HG03045 (cell line): ENCODE results near the gene PLCB1.
"Not testable (repeated sequence)": the region's sequence is repeated elsewhere in the genome, so short reads cannot be mapped to it uniquely, and the experiment has no call there.

Source experiments
- ATAC-seq: cut with Tn5 transposase; IDR thresholded peaks from one replicate; pipeline ENCODE4 v1.9.1; 2021; ENCODE audit warnings: mild to moderate bottlenecking, moderate library complexity; ENCODE audit not compliant: unreplicated experiment

Gene PLCB1

DNA sequence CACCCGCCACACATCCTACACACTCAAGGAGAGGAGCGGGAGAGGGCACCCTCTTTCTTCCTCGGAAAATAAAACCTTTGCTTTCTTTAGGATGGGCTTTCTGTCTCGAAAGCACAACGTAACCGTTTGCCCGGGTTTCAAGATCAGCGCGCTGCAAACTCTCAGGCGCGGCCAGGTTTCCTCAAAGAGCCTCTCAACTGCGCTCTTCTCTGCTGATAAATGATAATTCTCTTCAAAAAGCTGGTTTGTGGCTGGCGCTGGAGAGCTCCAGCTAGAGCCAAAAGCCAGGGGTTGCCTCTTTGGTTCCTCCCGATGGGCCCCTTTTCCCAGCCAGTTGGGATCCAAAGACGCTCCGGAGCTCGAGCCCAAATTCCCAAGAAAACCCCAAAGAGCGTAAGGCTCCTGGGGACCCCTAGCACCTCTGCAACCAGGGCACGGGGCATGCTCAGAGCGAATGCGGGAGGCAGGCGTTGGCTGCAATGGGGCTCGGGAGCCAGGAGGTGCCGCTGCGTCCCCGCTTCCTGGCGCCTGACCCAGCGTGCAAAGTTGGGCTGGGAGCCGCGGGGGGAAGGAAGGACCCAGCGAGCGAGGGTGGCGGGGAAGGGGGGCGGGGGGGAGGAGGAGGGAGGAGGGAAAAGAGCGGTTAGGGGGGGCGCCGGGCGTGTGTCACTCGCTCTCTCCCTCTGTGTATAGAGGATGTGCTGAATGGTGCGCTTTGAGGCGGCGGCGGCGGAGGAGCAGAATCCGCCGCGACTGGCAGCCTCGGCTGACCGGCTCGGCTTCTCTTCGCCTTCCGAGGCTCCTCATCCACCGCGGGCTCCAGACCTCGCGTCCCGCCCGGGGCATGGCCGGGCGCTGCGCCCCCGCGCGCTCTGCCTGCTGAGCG, at the start of gene PLCB1:
TSS of gene PLCB1 (plus strand) at position 669 of the 886 bp plus-strand sequence. CDS start 386 bp downstream, outside the sequence.
- peak; percentile 87 for ATAC-seq

DNA sequence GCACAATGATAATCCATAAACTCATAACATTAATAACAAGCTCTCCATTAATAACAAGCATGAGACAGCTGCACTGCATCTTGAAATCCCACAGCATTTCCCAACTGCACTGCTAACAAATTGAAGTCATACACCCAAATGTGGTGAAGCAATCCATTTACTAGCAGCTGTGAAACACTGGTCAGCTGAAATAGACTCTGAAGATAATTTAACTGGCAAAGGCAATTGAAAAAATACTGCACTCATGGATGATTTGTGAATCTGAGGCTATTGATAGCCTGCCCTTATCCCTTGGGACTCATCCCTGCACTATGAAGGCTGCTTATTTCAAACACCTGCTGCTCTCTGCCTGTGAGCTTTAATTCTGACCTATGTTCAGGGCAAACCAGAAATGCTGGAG, 49.1 kb upstream of the PLCB1 start:
- ATAC-seq, result no peak

DNA sequence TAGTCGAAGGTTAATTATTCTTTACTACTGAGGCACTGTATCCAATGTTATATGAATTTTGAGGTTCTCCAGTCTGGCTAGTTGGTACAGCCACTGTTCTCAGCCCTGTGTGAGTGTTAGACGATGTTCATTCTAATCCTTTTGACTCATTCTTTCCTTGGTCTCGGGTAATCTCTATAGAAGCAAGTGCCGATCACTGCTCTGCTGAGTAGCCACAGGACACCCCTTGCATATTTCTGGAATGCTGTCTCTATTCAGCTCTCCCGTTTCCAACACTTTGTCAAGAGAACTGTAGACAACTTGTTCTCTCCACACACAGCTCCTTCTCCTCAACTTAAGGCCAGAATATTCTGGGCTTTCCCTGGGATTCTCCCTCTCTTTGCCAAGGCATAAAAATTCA, 42.4 kb upstream of the PLCB1 start:
- no peak for ATAC-seq

DNA sequence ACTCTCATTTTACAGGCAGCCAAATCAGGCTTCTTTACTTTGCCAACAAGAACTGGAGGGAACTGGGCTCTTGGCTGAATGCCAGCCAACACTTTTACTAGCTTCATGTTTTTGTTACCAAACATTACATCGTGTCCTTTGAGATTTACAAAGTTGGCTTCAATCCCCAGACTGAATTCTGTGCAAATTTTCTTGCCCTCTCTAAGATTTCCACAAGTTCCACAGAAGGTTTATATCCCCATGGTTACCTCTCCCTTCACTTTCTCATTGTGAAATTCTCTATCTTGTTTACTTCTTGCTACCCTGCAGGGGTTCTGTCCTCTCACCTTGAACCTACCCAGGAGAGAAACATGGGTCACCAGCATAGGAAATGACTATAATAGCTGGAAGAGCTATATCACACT, 37.6 kb upstream of the PLCB1 start:
- ATAC-seq, result no peak

DNA sequence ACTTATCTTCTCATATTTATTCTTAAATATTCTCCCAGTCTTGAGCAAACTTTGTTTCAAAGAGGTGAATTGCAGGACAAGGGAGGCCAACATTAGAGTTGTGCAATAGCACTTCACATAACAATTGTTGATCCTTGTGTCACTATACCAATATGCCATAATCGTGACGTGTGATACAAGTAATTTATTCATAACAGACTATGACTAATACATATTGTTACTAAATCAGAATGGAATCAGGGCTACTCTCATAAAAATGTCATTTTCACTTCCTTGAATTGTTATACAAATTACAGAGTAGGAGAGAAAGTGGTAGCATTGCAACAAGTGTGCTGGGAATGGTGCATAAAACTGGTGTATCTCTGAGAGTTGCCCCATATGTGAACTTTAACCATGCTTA, 37.2 kb upstream of the PLCB1 start:
- ATAC-seq, result no peak

DNA sequence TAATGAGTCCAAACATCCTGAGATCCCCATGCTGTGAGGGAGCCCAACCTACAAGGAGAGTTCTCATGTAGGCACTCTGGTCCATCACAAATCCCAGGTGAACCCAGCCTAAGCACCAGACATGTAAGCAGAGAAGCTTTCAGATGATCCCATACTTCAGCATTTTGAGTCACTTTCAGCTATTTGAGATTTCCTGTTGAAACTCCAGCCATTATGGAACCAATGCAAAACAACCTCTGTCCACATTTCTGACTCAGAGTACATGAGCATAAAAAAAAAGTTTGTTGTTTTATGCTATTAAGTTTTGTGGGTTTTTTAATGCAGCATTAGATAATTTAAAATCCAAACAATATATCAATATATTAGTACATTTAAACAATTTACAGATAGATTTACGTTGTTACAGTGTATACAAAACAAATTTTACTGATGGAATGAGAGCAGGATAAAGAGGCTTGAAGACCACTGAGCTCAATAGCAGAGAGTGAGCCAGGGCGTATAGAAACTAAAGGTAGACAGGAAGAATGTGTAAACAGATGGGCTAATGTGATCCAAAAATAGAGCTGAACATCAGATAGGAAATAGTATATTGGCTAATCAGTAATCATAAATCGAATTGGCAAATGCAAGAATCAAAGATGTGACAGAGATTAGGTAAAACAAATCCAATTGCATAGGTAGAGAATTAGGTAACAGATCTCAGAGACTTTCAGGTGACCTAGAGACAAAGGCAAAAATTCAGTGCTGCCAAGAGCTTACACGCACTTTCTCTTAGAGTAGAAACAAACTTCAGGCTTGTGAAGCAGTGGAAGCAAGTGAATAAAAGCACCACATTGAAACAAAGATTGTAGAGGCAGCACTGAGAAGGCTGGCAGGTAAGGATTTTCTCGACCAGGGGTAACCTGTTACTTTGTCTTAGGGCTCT, 36.2 kb upstream of the PLCB1 start:
- ATAC-seq, result no peak

DNA sequence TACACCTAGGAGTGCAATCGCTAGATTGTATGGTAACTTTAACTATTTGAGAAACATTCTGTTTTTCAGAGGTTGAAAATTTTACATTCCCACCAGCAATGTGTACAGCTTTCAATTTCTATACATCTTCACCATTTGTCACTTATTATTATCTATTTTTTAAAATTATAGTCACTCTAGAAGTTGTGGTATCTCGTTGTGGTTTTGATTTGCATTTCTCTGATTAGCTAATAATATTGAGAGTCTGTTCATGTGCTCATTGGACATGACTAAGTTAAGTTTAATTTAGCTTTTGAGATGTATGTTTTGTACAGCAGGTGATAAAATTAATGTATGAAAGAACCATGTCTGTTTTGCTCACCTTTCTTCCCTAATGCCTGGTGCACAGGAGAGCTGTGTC, 34.8 kb upstream of the PLCB1 start:
- no peak for ATAC-seq

DNA sequence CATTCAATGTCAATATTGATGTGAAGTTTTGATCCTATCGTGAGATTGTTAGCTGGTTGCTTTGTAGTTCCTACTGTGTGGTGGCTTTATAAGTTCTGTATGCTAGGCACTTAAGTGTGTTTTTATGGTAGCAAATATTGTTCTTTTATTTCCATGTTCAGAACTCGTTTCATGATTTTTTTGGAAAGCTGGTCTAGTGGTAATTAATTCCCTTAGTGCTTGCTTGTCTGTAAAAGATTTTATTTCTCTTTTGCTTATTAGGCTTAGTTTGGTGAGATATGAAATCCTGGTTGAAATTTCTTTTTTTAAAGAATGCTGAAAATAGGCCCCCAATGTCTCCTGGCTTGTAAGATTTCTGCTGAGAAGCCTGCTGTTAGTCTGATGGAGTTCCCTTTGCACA, 27.8 kb upstream of the PLCB1 start:
- no peak for ATAC-seq

DNA sequence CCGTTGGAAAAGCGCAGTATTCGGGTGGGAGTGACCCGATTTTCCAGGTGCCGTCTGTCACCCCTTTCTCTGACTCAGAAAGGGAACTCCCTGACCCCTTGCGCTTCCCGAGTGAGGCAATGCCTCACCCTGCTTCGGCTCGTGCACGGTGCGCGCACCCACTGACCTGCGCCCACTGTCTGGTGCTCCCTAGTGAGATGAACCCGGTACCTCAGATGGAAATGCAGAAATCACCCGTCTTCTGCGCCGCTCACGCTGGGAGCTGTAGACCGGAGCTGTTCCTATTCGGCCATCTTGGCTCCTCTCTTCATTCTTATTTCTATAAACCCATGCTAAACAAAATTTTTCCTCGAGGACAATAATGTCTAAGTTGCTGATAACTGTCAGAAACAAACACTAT, 17.5 kb upstream of the PLCB1 start:
- not testable (repeated sequence) for ATAC-seq

DNA sequence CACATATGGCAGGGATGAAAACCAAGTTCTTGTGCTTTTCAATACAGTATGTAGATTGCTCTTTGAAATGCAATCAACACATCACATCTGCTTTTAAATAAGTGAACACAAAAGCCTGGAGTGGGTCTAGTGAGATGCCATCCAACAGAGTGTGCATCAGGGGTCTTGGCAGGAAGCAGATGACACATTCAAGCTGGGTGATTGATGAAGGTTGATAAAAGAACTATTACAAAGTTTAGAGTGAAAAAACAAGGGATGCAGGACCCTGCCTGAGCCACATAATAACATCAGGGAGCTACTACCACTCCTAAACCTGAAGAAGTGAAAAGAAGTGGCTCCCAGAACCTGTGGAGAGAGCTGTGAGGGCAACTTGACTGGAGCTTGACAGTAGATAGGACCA, 16.6 kb upstream of the PLCB1 start:
- no peak for ATAC-seq

DNA sequence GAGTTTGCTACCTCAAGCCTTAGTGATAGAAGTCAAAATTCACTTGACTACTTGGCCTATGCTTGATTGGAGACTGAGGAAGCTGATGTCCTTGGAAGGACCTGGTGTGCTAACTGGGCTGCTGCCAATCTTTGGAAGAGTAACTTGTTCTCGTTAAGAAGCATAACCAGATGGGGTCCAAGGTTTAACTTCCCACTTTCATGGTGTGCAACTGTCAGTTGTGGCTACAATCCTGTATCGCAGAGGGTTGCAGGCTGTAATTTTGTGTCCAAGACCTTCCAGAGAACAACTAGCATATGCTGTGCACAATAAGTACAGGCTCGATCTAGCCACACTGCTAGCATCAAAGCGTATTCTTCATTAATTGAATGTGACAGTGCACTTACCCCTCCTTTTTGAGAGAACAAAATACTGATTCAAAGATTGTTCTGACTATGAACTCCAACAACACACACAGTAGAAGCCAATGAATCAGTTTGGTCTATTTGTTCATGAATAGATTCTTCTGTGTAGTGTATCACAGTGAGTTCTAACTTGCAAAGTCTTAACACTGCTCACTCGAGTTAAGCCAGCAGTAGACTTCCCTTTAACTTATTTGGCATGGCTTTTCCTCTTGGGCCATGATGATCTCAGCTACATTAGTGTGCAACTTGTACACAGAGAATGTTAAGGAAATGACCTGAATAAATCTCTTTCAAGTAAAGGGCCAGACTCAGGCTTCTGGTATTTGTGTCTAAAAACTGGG, 15.8 kb upstream of the PLCB1 start:
- ATAC-seq, result no peak

DNA sequence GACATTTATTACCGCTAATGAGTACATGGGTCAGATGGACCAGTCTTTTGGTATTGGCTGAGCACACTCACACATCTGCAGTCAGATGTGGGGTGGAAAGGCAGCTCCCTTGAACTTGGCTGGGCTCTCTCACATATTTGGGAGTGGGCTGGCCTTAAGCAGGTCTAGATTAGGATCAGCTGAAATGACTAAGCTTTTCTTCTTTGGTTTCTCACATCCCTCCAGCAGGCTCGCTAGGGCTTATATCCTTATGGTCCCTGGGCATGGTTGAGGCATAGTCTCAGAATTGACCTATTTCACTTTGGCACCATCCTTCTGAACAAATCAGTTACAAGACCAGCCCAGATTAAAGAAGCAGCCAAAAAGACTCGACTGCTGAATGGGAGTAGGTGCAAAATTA, 14.4 kb upstream of the PLCB1 start:
- no peak for ATAC-seq

DNA sequence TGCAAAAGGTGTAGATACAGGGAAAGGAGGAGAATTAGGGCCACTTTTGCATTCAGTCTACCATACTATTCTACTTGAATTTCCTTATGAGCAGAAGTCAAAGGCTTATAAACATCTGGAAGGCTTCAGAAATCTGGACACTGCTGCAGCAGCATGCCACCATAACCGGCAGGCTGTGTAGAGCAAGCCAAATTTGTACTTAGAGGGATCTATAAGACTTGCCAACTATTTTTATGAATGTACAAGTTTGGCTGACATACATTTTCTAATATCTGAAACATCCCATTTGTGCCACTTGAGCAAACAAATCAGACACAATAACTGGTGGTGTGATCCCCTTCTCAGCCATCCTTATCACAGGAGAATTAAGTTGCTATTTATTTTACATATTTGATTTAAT, 14.0 kb upstream of the PLCB1 start:
- ATAC-seq, result no peak

DNA sequence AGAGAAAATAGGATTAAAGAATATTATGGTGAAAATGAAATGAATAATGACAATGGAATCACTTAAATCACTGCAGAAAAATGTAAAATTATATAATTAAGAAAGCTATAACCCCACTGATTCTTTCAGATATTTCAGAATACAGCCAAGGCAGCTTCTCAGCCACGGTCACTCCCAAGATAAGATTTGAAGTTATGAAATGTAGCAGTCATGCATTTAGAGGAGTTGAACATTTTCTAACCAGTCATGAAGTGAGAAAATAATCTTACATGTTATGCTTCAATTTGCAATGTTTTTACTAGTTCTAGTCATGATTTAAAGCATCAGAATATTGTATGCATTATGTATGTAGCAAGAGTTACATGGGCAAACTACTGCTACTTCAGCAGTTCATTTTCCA, 13.3 kb upstream of the PLCB1 start:
- no peak for ATAC-seq

DNA sequence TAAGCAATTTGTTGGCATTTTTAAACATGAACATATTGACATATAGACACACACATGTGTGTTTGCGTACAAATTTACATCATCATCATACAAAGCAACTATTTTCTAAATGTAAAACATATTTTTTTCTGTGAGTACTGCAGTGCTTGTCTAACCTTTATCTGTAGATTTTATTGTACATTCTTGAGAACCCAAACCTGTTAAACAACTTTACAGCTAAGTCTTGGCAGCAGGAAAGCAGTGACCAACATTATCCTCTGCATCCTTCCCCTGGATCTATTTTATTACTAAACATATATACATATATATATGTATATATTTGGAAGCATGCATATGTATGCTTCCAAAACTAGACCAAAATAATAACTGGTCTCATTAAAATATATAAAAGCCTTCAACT, 10.4 kb upstream of the PLCB1 start:
- no peak for ATAC-seq

DNA sequence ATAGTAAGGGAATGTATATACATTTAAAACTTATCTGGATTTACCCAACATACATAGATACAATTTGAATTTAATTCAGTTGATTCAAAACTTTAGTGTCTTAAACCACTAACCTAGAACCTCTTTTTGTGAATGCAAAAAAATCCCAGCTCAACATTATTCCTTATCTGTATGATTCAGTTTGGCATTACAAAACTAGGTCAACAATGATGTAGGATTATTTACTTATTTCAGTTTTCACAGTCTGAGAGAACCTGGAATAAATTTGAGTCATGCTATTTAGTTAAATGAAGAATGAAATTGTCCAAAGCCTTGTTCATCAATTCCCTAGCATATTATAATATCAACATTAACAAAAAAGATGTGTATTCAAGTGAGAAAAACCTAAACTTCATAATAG, 7.4 kb upstream of the PLCB1 start:
- ATAC-seq, result no peak

DNA sequence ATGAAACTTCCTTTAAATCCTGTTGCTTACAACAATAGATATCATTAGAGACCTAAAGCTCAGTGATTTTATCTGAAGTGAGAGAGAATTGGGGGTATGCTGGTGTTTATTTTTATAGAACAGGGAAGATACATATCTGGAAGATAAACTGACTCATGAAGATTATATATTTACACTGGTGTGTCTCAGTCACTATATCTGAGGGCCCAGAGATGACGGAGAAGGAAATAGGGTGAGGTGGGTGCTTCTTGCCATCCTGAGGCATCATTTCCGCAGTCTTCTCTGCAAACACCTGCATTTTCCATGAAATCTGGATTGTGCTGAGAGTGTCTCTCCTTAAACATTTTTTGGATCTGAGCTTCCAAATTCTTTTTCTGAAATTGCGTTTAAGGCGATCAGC, 5.9 kb upstream of the PLCB1 start:
- no peak for ATAC-seq

DNA sequence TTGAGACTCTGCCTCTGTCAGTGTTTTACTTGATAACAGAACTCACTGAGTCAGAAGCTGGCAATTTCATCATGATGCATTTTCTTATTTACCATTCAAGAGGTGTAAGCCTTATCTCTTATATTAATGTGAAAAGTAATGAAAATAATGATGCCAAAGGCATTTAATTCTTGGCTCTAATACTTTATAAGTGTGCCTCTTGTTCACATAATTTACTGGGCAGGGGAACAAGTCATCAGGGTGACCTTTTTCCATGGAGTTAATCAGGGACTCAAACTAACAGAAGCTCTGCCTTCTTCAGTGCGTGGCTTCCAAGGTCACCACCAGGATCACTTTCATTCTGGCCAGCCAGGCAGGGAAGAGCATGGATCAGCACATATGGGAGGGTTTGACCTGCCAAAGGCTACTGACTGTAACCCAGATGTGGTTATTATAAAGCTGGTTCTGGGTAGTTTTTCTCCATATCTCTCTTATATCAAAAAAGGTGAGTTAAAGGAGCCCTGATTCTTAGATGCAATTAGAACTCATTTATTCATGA, 5.2 kb upstream of the PLCB1 start:
- ATAC-seq, result no peak

DNA sequence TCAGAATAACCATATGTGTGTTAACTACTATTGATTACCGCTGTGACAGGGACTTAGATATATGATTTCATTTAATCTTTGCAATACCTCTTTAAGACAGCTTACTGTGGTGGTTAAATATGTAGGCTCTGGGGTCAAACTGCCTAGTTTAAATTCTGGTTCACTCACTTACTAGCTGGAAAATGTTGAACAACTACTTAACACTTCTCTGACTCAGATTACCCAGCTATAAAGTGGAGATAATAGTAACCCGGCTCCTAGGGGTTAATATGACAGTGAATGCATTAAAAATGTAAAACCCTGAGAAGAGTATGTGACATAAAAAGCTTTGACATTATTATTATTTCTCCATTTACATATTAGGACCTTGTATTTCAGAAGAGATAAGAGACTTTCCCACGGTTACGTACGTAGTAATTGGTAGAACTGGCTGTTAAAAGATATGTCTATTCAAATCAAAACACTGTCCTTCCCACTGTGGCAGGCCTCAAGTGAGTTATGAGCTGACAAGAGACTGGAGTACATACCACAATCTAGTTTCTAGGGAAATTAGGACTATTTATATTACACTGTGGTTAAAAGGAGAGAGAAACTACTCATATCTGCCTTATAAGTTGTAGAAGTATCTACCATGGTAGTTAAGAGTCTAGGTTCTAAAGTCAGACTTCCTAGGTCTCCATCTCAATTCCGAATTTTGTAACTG, 4.4 kb upstream of the PLCB1 start:
- peak; percentile 67 for ATAC-seq

DNA sequence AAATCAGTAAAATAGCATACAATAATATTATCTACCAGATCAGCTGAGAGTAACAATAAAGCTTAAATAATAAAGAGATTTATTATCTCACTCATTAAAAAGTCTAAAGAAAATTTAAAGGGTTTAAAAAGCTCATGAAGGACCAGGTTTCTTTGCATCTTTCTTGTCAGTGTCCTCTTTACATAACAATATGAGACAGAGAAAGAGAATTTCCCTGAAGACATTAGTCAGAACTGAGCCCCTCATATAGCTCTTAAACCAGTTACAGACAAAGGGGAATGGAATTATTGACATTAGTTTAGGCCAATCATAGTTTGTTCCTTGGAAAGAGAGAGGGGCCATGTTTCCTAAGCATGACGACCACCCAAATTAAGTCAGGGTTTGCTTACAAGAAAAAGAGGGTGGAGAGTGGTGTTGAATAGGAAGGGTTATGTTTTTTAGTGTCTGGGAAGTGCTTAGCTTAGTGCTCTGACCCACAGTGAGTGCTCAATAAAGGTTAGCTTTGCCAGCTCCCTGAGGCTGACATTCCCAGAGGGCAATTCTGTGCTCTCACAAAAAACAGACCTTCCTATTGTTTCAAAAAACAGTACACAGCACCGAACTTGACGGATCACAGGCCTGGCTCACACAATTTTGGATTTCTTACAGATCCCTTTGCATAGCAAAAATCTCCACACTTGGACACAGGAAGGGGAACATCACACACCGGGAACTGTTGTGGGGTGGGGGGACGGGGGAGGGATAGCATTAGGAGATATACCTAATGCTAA, 3.6 kb upstream of the PLCB1 start:
- ATAC-seq, result no peak
